GM23338 (cell line): ENCODE results near the gene STK33. TPM values are rescaled to one million over a fixed set of nuclear protein-coding genes. Genes with fewer than 3 reads are reported as not detected.

Experiments used
- ATAC-seq: fragments of 200-7000 bp; cut with Tn5 transposase; 3 replicates; pipeline ENCODE4 v1.9.1; 2020
- DNase-seq: peaks from one replicate; pipeline ENCODE4 v3.0.0-alpha.2; 2015; ENCODE audit warnings: low spot score
- H2AFZ ChIP-seq: fragments of 200-600 bp; sonication (generic); 2 replicates; pipeline ENCODE4 v1.8.0; 2016; ENCODE audit warnings: antibody characterized with exemption, mild to moderate bottlenecking, moderate library complexity
- H3F3A ChIP-seq: fragments of 200-600 bp; sonication (generic); replicated peaks from 2 replicates; pipeline ENCODE4 v1.8.0; 2017; ENCODE audit warnings: antibody characterized with exemption, mixed run types, low read depth
- H3K27ac ChIP-seq: fragments of 200-600 bp; sonication (generic); 2 replicates; pipeline ENCODE4 v1.6.1; 2016; ENCODE audit warnings: low read depth
- H3K27me3 ChIP-seq: fragments of 200-600 bp; sonication (generic); 2 replicates; pipeline ENCODE4 v1.8.0; 2016; ENCODE audit warnings: mild to moderate bottlenecking, mixed run types, moderate library complexity; ENCODE audit not compliant: insufficient read depth
- H3K36me3 ChIP-seq: fragments of 200-600 bp; sonication (generic); 2 replicates; pipeline ENCODE4 v1.8.0; 2016; ENCODE audit warnings: mild to moderate bottlenecking; ENCODE audit not compliant: insufficient read depth
- H3K4me1 ChIP-seq: fragments of 200-600 bp; sonication (generic); 2 replicates; pipeline ENCODE4 v1.8.0; 2016; ENCODE audit warnings: mild to moderate bottlenecking, moderate library complexity; ENCODE audit not compliant: insufficient read depth
- H3K4me2 ChIP-seq: fragments of 200-600 bp; sonication (generic); 2 replicates; pipeline ENCODE4 v1.7.1; 2017; ENCODE audit warnings: mixed run types
- H3K4me3 ChIP-seq: fragments of 200-600 bp; sonication (generic); 2 replicates; pipeline ENCODE4 v1.6.1; 2016; ENCODE audit warnings: mixed run types
- H3K79me2 ChIP-seq: fragments of 200-600 bp; sonication (generic); replicated peaks from 2 replicates; pipeline ENCODE4 v1.8.0; 2017; ENCODE audit warnings: mild to moderate bottlenecking; ENCODE audit not compliant: insufficient read depth
- H3K9me2 ChIP-seq: fragments of 200-600 bp; sonication (generic); 2 replicates; pipeline ENCODE4 v1.8.0; 2017; ENCODE audit not compliant: insufficient read depth
- H4K20me1 ChIP-seq: fragments of 200-600 bp; sonication (generic); replicated peaks from 2 replicates; pipeline ENCODE4 v1.8.0; 2017; ENCODE audit warnings: mild to moderate bottlenecking; ENCODE audit not compliant: insufficient read depth
- H3K27ac Mint-ChIP-seq: 2 replicates; pipeline ENCODE4 v1.8.0; 2020; ENCODE audit warnings: inconsistent platforms, mild to moderate bottlenecking, moderate library complexity, mixed read lengths
- H3K27me3 Mint-ChIP-seq: 3 replicates; pipeline ENCODE4 v1.8.0; 2022; ENCODE audit warnings: low read depth, mild to moderate bottlenecking, moderate library complexity, mixed read lengths, inconsistent platforms; ENCODE audit not compliant: insufficient read depth, poor library complexity
- H3K36me3 Mint-ChIP-seq: 3 replicates; pipeline ENCODE4 v1.8.0; 2021; ENCODE audit warnings: low read depth, mild to moderate bottlenecking, inconsistent platforms, moderate library complexity, mixed read lengths
- H3K4me1 Mint-ChIP-seq: 3 replicates; pipeline ENCODE4 v1.8.0; 2020; ENCODE audit warnings: mild to moderate bottlenecking, inconsistent platforms, mixed read lengths
- H3K4me3 Mint-ChIP-seq: 3 replicates; pipeline ENCODE4 v1.8.0; 2021; ENCODE audit warnings: moderate library complexity, mild to moderate bottlenecking, inconsistent platforms, mixed read lengths
- H3K9me3 Mint-ChIP-seq: 3 replicates; pipeline ENCODE4 v1.8.0; 2020; ENCODE audit warnings: moderate library complexity, mild to moderate bottlenecking, inconsistent platforms, mixed read lengths
- CREB1 ChIP-seq: fragments of 250-450 bp; sonication (Bioruptor Pico); IDR thresholded peaks from 2 replicates; pipeline ENCODE4 v1.5.0; 2020; ENCODE audit warnings: low read depth, mild to moderate bottlenecking, moderate library complexity
- CTCF ChIP-seq, 2 experiments: fragments of 200-600 bp in 1 of 2; sonication (generic) in 1 of 2; conservative IDR thresholded peaks; 2 replicates each; pipeline versions ENCODE4 v1.5.1 to v1.6.1; 2016 to 2017; ENCODE audit warnings: antibody characterized with exemption in 2 of 2, low read depth in 2 of 2, mild to moderate bottlenecking in 2 of 2, moderate library complexity in 1 of 2
- ETS1 ChIP-seq: IDR thresholded peaks from 2 replicates; pipeline ENCODE4 v1.6.1; 2016; ENCODE audit warnings: antibody characterized with exemption
- EZH2 ChIP-seq: fragments of 200-600 bp; sonication (generic); IDR thresholded peaks from one replicate; pipeline ENCODE4 v1.8.0; 2017; ENCODE audit warnings: antibody characterized with exemption, mild to moderate bottlenecking, low read depth; ENCODE audit not compliant: unreplicated experiment
- EZH2phosphoT487 ChIP-seq: fragments of 200-600 bp; sonication (generic); IDR thresholded peaks from one replicate; pipeline ENCODE4 v1.8.1; 2018; ENCODE audit warnings: antibody characterized with exemption; ENCODE audit not compliant: unreplicated experiment
- JUNB ChIP-seq: IDR thresholded peaks from one replicate; pipeline ENCODE4 v1.6.1; 2016; ENCODE audit warnings: antibody characterized with exemption; ENCODE audit not compliant: unreplicated experiment
- NANOG ChIP-seq: IDR thresholded peaks from 2 replicates; pipeline ENCODE4 v1.6.1; 2016; ENCODE audit warnings: antibody characterized with exemption, borderline replicate concordance
- POLR2AphosphoS5 ChIP-seq: IDR thresholded peaks from 2 replicates; pipeline ENCODE4 v1.6.1; 2016; ENCODE audit warnings: antibody characterized with exemption, low read depth
- REST ChIP-seq: IDR thresholded peaks from one replicate; pipeline ENCODE4 v1.6.1; 2018; ENCODE audit warnings: antibody characterized with exemption; ENCODE audit not compliant: unreplicated experiment
- STAT1 ChIP-seq: IDR thresholded peaks from one replicate; pipeline ENCODE4 v1.6.1; 2016; ENCODE audit warnings: antibody characterized with exemption; ENCODE audit not compliant: unreplicated experiment
- ZNF114 ChIP-seq: fragments of 250-450 bp; sonication (Bioruptor Pico); IDR thresholded peaks from 2 replicates; pipeline ENCODE4 v1.5.0; 2020; ENCODE audit warnings: mild to moderate bottlenecking, moderate library complexity
- ZNF331 ChIP-seq: fragments of 250-450 bp; sonication (Bioruptor Pico); IDR thresholded peaks from 2 replicates; pipeline ENCODE4 v1.5.0; 2020; ENCODE audit warnings: low read depth, mild to moderate bottlenecking, moderate library complexity
- ZNF462 ChIP-seq: fragments of 250-450 bp; sonication (Bioruptor Pico); IDR thresholded peaks from 2 replicates; pipeline ENCODE4 v1.5.0; 2020; ENCODE audit warnings: mild to moderate bottlenecking, moderate library complexity
- polyA plus RNA-seq: library from polyadenylated mRNA; unstranded; fragments of >200 nt; fragmentation: Nextera tagmentation; extraction: Ambion mirVana; gene quantifications from 2 replicates; pipeline ENCODE4 v1.2.1, GENCODE V29; 2016
- total RNA-seq: library from RNA; depleted of rRNA; stranded (reverse); fragments of >200 nt; shearing (Covaris generic); gene quantifications from 2 replicates; pipeline ENCODE4 v1.2.3, GENCODE V29; 2014

STK33 gene
- total and polyA plus RNA-seq, 2 experiments from 2014 or later = 17.2 to 18.2 TPM

GRCh38 chr11:8375932-8376331, 218.1 kb downstream of the STK33 start:
- ATAC-seq (peak; percentile 67), DNase-seq (no peak)
- no peaks in the 10 kb centered on the region for H3F3A ChIP-seq
- no peak overlapping the region for H3K4me3 ChIP-seq
- H3K4me1 Mint-ChIP-seq = peaks cover 10% of the 10 kb centered on the region
- H3K27me3 Mint-ChIP-seq = no peaks in the 10 kb centered on the region
- H3K27me3 ChIP-seq = no peaks in the 10 kb centered on the region
- no peak overlapping the region for H3K4me2 ChIP-seq
- H3K4me1 ChIP-seq = no peaks in the 10 kb centered on the region
- no peaks in the 10 kb centered on the region; the same call in 2 of the 3 replicates for H3K9me3 Mint-ChIP-seq
- H3K36me3 Mint-ChIP-seq = no peaks in the 10 kb centered on the region
- H3K79me2 ChIP-seq = no peaks in the 10 kb centered on the region
- no peak overlapping the region for H3K27ac ChIP-seq
- TF ChIP-seq CREB1 (CRISPR knock-in tag) (no peak), REST (no peak), ZNF462 (CRISPR knock-in tag) (no peak), NANOG (no peak), ZNF114 (CRISPR knock-in tag) (no peak), CTCF (conservative IDR thresholded peaks at IDR 0.05; ENCODE audit: low read depth in 2 of 2) (no peak), EZH2phosphoT487 (no peak), JUNB (no peak), POLR2AphosphoS5 (no peak), ZNF331 (CRISPR knock-in tag) (no peak), EZH2 (no peak), ETS1 (no peak), STAT1 (no peak)
- H4K20me1 ChIP-seq = no peaks in the 10 kb centered on the region
- no peak overlapping the region for H2AFZ ChIP-seq
- no peak overlapping the region for H3K27ac Mint-ChIP-seq
- H3K4me3 Mint-ChIP-seq = no peak overlapping the region
- no peaks in the 10 kb centered on the region for H3K36me3 ChIP-seq
- H3K9me2 ChIP-seq = no peaks in the 10 kb centered on the region
